Esophagus (tissue), 2 donors: ENCODE measurements around the gene RASD2. TPM values are rescaled to one million over a fixed set of nuclear protein-coding genes. Genes with fewer than 3 reads are reported as not detected.

Experiments used
- H3K27ac ChIP-seq, 2 donors: one replicate each; pipeline ENCODE4 v1.5.1; 2013; ENCODE audit warnings: low read depth in 2 of 2, mild to moderate bottlenecking in 2 of 2, inconsistent platforms in 1 of 2, low read length in 1 of 2, moderate library complexity in 1 of 2
- H3K27me3 ChIP-seq, 2 donors: one replicate each; pipeline ENCODE4 v1.6.1; 2013; ENCODE audit warnings: low read length in 2 of 2, control low read depth in 1 of 2, mild to moderate bottlenecking in 1 of 2; ENCODE audit not compliant: insufficient read depth in 2 of 2, control insufficient read depth in 1 of 2
- H3K36me3 ChIP-seq, 2 donors: one replicate each; pipeline ENCODE4 v1.6.1; 2013; ENCODE audit warnings: low read length in 1 of 2; ENCODE audit not compliant: control insufficient read depth in 2 of 2, insufficient read depth in 2 of 2
- H3K4me1 ChIP-seq, 2 donors: one replicate each; pipeline ENCODE4 v1.6.1; 2013; ENCODE audit warnings: low read length in 1 of 2; ENCODE audit not compliant: control insufficient read depth in 2 of 2, insufficient read depth in 2 of 2
- H3K4me3 ChIP-seq, 2 donors: one replicate each; pipeline ENCODE4 v1.5.1; 2013; ENCODE audit warnings: low read length in 2 of 2, mild to moderate bottlenecking in 2 of 2, low read depth in 1 of 2, moderate library complexity in 1 of 2
- H3K9me3 ChIP-seq, 2 donors: one replicate each; pipeline ENCODE4 v1.6.1; 2013; ENCODE audit warnings: mild to moderate bottlenecking in 2 of 2, low read depth in 1 of 2, low read length in 1 of 2, moderate library complexity in 1 of 2; ENCODE audit not compliant: control insufficient read depth in 2 of 2, insufficient read depth in 1 of 2
- WGBS, 2 donors: extraction: QIAGEN DNeasy Blood & Tissue Kit; methylation state at CpG; one replicate each; pipeline ENCODE4 v1.1.7; 2013; 5-methylcytosine and 5-hydroxymethylcytosine counted together
- polyA plus RNA-seq, 2 donors: library from polyadenylated mRNA; stranded (reverse); fragments of 200-250 nt; gene quantifications; one replicate each; pipeline ENCODE4 v1.2.3, GENCODE V29; 2013
- donor health status: healthy with polysubstance abuse.
- donor health status: Bipolar disorder and iron deficiency.

RASD2 gene
- polyA plus RNA-seq, 2 donors, result 0.49 to 0.64 TPM

DNA sequence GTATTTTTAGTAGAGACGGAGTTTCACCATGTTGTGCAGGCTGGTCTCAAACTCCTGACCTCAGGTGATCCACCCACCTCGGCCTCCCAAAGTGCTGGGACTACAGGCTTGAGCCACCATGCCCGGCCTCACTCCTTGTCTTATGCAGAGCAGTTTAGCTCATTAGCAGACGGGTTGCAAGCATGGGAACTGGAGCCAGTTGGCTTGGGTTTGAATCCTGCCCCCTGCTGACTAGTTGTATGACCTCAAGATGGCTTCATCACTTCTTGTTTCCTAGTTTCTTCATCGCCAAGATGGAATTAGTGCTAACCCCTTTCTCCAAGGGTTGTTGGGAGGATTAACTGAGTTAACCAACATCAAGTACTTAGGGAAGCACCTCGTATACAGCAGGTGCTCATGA lies 23.4 kb upstream of the RASD2 start:
- H3K36me3 ChIP-seq, result no peaks in the 10 kb centered on the region
- H3K27me3 ChIP-seq, result no peaks in the 10 kb centered on the region
- peaks cover 0 to 3% of the 10 kb centered on the region in 2 donors for H3K4me1 ChIP-seq
- H3K9me3 ChIP-seq, result no peaks in the 10 kb centered on the region
- no peak overlapping the region for H3K27ac ChIP-seq
- WGBS, 2 donors, result 81 to 84% methylated on average over 6 of the region's 6 CpGs
- H3K4me3 ChIP-seq, result no peak overlapping the region

DNA sequence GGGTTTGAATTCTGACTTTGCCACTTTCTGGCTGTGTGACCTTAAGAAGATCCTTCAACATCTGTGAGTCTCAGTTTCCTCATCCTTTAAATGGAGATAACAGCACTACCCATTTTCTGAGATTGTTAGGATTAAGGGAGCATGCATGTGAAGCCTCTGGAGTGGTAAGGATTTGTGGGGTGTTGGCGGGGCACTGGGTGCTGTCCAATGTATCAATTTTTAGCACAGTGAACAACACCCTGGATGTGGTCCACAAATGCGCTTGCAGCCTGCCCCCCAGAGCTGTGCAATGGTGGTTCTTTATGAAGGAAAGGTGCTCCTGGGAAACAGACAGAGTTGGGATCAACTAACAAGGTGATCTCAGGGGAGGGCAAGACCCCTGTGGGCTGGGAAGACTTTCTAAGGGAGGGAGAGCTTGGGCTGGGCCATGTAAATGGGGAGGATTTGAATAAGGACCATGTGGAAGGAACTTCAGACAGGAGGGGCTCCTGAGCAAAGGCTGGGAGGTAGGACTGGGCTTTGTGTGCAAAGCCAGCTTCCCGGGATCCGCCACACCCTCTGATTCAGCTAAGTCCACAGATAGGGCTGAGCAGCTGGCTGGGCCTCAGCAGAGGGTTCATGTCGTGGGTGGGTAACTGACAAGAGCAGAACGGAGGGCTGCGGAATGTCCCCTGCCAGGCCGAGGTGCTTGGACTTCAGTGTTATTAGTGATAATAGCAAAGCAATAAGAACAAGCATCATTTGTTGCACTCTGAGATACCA lies 22.7 kb upstream of the RASD2 start:
- Histone ChIP-seq H3K27me3 (no peaks in the 10 kb centered on the region), H3K9me3 (no peaks in the 10 kb centered on the region), H3K4me1 (peaks cover 0 to 3% of the 10 kb centered on the region in 2 donors), H3K36me3 (no peaks in the 10 kb centered on the region), H3K27ac (no peak overlapping the region), H3K4me3 (no peak overlapping the region)
- WGBS, 2 donors, result 61% methylated on average over 8 of the region's 8 CpGs

DNA sequence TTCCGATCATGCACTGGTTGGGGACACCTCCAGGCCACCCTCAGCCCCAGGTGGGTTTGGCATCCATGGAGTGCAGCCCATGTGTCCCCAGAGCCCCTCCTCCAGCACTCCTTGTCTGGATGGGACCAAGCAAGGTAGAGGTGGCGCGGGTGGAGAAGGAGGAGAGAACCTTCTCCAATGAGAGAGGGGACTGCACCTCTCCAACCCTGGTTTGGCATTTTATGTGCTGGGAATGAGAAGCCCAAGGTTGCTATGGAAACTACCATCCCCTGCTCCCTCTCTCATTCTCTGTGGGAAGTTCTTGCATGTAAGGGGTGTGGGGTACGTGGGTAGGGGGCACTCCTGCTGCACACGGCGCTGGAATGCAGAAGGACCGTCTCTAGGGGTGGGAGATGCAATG lies 21.8 kb upstream of the RASD2 start:
- H3K9me3 ChIP-seq, result no peaks in the 10 kb centered on the region
- no peaks in the 10 kb centered on the region for H3K27me3 ChIP-seq
- H3K4me1 ChIP-seq, result peaks cover 0 to 7% of the 10 kb centered on the region in 2 donors
- WGBS, 2 donors, result 86% methylated on average over 7 of the region's 7 CpGs
- no peak overlapping the region for H3K4me3 ChIP-seq
- H3K27ac ChIP-seq, result no peak overlapping the region
- no peaks in the 10 kb centered on the region for H3K36me3 ChIP-seq

DNA sequence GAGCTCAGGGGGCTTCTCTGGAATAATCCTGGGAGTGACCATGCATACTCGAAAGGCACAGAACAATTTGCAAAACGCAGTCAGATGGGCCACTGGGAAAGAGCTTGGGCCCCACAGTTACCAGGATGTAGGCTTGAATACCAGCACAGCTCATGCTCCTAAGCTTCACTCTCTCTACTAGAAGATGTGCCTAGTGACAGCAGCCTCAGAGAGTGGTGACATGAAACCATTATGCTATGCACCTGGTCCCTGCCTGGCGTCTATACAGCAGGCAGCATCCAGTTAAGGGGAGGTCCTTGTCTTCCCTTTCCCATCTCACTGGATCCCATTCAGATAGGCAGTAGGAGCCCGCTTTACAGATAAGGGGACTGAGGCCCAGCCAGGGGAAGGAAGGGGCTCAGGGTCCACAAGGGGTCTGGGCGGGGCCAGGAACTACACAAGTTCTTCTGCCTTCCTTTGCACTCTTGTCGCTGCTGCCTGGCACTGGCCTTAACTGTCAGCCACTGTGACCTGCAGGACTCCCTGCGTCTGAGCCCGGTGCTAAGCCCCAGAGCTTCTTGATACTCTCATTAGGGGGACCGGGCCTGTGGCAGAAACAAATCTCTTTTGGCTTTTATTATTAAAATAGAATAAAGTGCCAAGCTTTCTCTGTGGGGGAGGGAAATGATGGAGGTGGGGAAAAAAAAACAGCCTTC lies 21.2 kb upstream of the RASD2 start:
- Histone ChIP-seq H3K9me3 (no peaks in the 10 kb centered on the region), H3K36me3 (no peaks in the 10 kb centered on the region), H3K27ac (no peak overlapping the region), H3K4me3 (no peak overlapping the region), H3K27me3 (no peaks in the 10 kb centered on the region), H3K4me1 (peaks cover 0 to 7% of the 10 kb centered on the region in 2 donors)
- WGBS, 2 donors, result 81 to 82% methylated on average over 9 of the region's 9 CpGs

DNA sequence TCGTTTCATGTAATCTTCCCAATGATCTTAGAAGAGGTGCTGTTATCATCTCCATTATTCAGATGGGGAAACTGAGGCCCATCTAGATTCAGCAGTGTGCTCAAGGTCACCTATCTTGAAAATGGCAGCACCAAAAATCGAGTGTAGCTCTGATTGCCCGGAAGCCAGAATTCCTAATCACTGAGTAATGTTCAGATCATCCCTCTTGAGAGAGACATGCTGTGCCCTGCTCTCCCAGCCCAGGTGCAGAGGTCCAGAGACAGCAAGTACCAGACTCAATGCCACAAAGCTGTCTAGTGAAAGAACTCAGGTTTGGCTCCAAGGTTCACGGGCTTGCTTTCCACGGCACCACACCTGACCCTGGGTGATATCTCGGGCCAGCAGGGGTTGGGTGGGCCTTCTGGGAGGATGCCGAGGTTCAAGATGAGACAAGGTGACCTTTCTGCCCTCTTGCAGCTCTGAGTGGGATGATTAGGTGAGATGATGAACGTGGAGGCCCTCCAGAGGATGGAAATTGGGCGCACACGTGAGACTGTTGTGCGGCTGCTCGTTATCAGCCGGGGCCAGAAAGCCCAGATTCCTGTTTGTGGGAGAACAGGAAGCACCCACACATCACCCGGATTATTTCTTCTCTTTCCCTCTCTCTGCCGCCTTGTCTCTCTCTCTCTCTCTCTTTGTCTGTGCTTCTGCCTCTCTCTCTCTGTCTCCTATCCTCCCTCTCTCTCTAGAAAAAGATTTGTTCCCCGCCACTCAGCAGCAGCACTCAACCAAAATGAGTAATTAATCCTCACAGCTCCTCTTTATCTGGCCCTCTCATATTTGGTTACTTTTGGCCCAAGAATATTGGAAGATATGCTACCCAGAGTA lies 19.0 kb upstream of the RASD2 start:
- no peaks in the 10 kb centered on the region for H3K27me3 ChIP-seq
- no peaks in the 10 kb centered on the region for H3K36me3 ChIP-seq
- peaks cover 0 to 7% of the 10 kb centered on the region in 2 donors for H3K4me1 ChIP-seq
- H3K27ac ChIP-seq, result no peak overlapping the region
- WGBS, 2 donors, result 53 to 63% methylated on average over 16 of the region's 16 CpGs
- H3K9me3 ChIP-seq, result no peaks in the 10 kb centered on the region
- H3K4me3 ChIP-seq, result no peak overlapping the region

DNA sequence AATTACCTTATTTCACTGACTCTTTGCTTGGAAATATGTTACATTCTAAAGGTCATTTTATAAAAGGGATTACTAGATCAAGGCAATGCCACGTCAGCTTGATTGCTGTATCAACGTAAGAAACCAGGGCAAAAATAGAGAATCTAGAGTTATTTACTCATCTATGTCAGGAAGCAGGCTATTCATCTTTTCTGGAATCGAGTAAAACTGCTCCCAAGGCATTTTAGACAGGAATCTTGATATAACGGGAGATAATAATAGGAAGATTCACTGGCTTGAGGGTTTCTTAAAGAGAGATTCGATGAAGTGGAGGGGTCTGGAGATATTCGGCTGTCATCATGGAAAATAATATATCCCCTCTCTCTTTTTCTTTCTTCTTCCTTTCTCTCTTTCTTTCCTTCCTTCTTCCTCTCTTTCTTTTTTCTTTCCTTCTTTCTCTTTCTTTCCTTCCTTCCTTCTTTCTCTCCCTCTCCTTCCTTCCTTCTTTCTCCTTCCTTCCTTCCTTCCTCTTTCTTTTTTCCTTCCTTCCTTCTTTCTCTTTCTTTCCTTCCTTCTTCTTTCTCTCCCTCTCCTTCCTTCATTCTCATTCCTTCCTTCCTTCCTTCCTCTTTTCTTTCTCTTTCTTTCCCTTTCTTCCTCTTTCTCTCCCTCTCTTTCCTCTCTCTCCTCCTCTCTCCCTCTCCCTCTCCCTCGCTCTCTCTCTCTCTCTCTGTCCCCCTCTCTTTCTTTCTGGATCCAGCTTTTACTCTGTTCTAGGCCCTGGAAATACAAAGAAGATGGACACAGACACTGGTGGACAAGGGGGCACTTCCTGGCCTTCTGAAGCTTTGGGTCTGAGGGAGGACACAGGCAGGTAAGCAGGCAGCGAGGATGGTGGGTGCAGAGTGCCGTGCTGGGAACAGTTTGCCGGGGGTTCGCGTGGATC lies 18.1 kb upstream of the RASD2 start:
- Histone ChIP-seq H3K27ac (no peak overlapping the region), H3K4me3 (no peak overlapping the region), H3K9me3 (no peaks in the 10 kb centered on the region), H3K27me3 (no peaks in the 10 kb centered on the region), H3K4me1 (peaks cover 0 to 7% of the 10 kb centered on the region in 2 donors), H3K36me3 (no peaks in the 10 kb centered on the region)
- 73 to 74% methylated on average over 12 of the region's 12 CpGs for WGBS, 2 donors

DNA sequence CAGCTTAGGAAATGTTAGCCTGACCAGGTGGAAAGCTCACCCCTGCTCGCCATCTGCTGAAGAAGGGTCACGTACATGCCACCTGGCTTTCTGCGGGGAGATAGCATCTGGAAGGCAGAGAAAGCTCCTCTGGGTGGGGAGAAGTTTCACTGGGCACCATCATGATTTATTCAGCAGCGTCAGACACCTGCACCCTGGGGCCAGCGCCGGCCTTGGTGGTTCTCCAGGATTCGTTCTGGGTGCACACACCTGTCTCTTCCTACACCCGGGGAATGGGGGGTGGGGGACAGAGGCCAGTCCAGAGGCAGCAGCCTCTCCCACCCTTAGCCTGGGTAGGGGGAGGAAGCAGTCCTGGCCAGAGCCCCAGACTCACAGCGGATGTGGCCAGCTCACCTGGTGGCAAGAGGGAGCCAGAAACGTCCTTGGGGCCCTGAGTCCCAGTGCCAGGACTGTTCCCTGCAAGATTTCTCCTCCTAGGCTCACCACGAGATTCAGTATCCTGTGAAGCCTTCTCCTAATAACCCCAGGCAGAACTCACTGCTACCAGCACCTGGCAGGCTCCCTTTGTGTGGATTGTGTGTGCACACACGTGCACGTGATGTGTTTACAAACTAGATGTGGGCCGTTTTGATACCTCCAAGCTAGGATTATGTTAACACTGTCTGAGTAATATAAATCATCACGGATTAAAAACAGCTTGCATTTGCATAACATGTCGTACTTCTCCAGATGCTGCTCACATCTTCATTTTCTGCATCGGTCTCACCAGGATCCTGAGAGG lies 17.3 kb upstream of the RASD2 start:
- no peak overlapping the region for H3K4me3 ChIP-seq
- H3K9me3 ChIP-seq, result no peaks in the 10 kb centered on the region
- WGBS, 2 donors, result 39 to 47% methylated on average over 17 of the region's 17 CpGs
- no peaks in the 10 kb centered on the region for H3K36me3 ChIP-seq
- peaks cover 0 to 7% of the 10 kb centered on the region in 2 donors for H3K4me1 ChIP-seq
- no peaks in the 10 kb centered on the region for H3K27me3 ChIP-seq
- no peak overlapping the region for H3K27ac ChIP-seq

DNA sequence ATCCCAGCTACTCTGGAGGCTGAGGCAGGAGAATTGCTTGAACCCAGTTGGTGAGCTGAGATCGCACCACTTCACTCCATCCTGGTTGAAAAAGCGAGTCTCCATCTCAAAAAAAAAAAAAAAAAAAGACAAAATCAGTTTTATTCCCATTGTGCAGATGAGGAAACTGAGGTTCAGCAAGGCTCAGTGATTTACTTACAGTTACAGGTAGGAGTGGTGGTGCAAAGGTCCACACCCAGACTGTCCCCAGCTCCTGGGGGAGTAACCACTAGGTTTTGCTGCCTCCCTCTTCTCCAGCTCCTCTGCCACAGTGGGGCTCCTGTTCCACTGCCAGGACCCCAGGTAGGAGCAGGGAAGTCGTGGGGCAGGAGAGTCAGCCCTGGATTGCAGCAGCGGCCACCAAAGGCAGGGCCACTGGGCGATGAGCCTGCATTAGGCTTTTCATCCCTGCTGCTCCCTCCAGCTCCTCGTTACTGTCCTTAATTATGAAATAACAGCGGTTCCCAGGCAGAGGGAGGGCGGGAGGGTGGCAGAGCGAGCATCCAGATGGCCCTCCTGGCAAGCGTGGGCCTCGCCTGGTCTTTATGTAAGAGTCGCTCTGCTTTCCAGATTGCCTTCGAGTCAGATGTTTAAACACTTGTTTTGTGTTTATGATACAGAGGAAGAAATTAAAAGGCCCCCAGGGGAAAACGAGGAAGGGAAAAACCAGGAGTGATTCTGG lies 15.5 kb upstream of the RASD2 start:
- peak overlapping the region in 1 of 2 donors; percentile 24 for H3K27ac ChIP-seq
- H3K9me3 ChIP-seq, result peaks cover 0 to 3% of the 10 kb centered on the region in 2 donors
- no peaks in the 10 kb centered on the region for H3K27me3 ChIP-seq
- peaks cover 0 to 7% of the 10 kb centered on the region in 2 donors for H3K4me1 ChIP-seq
- no peaks in the 10 kb centered on the region for H3K36me3 ChIP-seq
- H3K4me3 ChIP-seq, result no peak overlapping the region
- WGBS, 2 donors, result 44 to 57% methylated on average over 14 of the region's 14 CpGs
